ENCODE measurements around the gene ZNF426.

Gene ZNF426

DNA sequence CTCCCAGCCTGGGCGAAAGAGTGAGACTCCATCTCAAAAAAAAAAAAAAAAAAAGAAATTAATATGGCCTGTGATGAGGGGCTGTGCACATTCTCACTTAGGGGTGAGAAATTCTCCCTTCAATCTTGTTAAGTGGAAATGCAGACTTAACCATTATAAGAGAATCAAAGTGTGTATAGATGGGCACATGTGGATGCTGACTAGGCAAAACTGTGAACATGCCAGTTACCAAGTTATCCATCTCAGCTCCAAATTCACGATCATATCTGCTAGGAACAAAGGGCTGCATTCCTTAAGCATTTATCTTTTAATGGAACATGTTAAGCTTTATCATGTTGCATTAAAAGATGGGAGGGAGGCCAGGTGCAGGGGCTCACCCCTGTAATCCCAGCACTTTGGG lies 44.3 kb downstream of the ZNF426 start:
- DNase-seq = no peak

DNA sequence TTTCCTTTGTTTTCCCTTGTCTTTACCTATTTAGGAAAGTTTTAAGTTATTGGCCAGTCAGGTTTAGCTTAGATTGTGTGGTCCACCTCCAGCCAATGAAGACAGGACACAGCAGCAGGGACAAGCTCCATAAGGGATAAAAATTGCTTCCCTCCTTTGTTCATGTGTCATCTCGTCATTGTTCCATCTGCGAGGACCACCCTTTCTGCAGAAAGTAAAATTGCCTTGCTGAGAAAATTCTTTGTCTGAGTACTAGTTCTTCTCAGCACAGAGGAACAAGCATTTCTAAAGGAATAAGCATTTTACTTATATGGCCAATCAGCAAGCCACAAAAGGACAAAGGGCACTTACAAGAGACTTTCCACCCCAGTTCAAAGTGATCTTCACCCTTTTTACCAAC lies 51.4 kb downstream of the ZNF426 start:
- no peak for DNase-seq

DNA sequence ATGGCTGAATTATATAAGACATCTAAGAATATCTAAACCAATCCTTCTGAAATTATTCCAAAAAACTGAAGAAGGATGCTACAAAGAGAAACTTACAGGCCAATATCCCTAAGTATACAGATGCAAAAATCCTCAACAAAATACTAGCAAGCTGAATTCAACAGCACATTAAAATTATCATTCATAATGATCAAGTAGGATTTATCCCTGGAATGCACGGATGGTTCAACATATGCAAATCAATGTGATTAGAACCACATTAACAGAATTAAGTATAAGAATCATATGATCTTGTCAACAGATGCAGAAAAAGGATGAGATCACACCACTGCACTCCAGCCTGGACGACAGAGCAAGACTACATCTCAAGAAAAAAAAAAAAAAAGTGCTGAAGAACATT lies 53.3 kb downstream of the ZNF426 start:
- no peak for DNase-seq

DNA sequence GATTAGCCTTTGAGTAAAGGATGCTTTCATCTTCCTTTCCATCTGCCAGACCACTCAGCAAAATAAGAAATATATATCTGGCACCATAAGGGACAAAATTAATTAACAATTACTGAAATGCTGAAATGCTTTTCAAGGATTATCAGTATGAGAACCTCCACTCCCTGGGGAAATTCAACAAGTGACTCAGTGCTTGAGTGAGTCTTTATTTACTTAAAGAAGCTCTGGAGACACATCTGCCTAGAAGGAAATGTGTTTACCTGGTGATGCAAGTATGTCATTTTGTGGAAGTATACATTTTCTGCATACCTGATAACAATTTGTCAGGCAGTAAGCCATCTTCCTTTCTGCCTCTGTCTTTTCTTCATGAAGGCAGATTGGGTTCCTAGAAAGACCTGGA lies 63.5 kb downstream of the ZNF426 start:
- DNase-seq = no peak

Measured in stimulated activated CD4-positive, alpha-beta T cell treated with anti-CD3 and anti-CD28 coated beads, Interleukin-4, amount 100 ng/mL, for 4 hours (primary cell).